DMS153 (cell line): ENCODE measurements around the gene CPLX3.
"Not testable (repeated sequence)": the region's sequence is repeated elsewhere in the genome, so short reads cannot be mapped to it uniquely, and the experiment has no call there.

Source experiments
- DNase-seq: peaks from one replicate; lab custom pipeline; 2025; lab: John Stamatoyannopoulos, UW

CPLX3 gene, protein sequence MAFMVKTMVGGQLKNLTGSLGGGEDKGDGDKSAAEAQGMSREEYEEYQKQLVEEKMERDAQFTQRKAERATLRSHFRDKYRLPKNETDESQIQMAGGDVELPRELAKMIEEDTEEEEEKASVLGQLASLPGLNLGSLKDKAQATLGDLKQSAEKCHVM

GRCh38 chr15:74826364-74826819 lies at the start of gene CPLX3:
Gene CPLX3 (plus strand): TSS chr15:74826627. CDS start chr15:74826704, 77 bp downstream.
- DNase-seq, result no peak

GRCh38 chr15:74776821-74777768 lies 49.3 kb upstream of the CPLX3 start:
- DNase-seq, result no peak

GRCh38 chr15:74777769-74778598 lies 48.4 kb upstream of the CPLX3 start:
- no peak for DNase-seq

DNA sequence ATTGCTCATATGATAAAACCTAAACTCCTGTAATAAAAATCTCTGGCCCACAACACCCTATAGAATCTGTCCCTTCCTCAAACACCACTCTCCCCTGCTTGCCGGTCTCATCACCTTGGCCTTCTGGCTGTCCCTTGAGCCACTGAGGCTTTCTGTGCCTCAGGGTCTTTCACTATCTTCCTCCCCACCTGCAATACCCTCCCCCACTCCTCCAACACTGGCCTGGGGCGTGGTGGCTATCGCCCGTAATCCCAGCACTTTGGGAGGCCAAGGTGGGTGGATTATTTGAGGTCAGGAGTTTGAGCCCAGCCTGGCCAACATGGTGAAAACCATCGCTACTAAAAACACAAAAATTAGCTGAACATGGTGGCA lies 47.8 kb upstream of the CPLX3 start:
- DNase-seq, result no peak

- DNase-seq, result no peak
Measured at GRCh38 chr15:74779162-74779648, 47.2 kb upstream of the CPLX3 start.

DNA sequence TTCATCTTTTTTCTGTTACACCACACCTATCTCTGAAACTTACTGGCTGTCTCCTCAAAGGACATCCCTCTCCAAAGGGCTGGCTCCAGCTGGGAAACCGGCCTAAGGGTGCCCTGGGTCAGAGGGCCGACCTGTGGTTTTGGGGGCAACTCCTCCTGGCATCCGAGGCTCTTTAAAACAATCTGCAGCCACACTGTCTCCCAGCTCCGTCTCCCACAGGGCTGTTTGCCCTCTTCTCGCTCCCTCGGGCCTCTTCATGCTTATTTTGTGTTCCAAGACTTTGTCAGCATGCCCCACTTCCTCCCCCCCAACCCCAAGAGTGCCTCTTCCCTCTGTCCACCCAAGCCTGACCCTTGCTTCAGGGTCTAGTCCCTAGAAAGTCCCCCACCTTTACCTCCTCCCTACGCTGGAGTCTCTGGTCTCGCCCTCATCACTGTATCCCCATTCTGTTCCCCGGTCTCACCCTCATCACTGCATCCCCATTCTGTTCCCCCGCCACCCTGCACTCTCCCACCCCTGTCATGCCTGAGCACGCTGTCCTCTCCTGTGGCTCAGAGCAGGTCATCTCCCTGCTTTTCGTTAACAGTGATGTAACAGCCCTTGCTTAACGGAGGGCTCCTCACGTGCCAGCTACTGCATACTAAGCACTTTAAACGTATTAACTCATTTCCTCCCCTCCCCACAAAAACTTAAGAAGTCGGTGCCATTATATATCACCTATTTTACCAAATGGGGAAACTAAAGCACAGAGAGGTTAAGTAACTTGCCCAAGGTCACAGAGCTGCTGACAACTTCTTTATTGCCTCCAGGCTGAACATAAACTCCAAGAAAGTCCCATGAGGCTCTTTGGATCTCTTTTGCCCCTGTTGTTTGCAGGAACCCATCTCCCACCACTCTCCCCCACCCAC lies 45.6 kb upstream of the CPLX3 start:
- DNase-seq, result no peak

DNA sequence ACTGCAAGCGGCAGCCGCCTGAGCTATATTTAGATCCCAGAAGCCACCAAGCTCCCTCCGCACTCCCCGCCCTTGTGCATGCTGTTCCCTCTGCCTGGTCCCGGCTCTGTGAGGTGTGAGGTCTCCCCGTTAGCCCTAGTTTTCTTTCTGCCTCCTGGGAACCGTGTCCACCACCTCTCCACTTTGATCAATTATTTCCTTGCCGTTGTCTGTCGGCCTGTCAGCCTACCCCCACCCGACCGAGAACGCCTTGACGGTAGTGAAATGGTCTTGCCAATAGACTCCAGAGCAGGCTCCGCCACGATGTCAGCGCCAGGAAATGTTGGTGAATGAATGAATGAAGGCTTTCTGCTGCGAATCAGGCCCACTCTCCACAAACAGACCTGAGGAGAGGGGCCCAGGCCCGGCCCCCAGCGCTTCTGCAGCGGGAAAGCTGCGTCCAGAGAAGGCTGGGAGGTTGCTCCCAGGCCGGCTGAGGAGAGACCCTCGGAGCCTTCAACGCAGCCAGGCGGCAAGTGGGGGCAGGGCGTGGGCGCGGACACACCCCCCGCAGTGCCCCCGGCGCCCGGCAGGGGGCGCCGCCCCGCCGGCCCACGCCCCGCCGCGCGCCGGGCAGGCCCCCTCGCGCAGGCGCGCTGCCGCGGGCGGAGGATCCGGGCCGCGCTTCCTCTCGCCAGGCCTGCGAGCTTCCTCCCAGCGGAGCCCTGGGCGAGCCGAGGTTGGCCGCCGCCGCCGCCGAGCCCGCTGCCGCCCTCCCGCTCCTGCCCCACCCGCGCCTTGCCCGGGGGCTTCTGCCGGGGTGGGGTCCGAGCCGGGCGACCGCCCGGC lies 44.8 kb upstream of the CPLX3 start, which contains the start of gene CSK:
CSK (plus strand) TSS at position 650 of the 828 bp plus-strand sequence. CDS start 16,218 bp downstream, outside the sequence.
- peak; percentile 12 for DNase-seq

DNA sequence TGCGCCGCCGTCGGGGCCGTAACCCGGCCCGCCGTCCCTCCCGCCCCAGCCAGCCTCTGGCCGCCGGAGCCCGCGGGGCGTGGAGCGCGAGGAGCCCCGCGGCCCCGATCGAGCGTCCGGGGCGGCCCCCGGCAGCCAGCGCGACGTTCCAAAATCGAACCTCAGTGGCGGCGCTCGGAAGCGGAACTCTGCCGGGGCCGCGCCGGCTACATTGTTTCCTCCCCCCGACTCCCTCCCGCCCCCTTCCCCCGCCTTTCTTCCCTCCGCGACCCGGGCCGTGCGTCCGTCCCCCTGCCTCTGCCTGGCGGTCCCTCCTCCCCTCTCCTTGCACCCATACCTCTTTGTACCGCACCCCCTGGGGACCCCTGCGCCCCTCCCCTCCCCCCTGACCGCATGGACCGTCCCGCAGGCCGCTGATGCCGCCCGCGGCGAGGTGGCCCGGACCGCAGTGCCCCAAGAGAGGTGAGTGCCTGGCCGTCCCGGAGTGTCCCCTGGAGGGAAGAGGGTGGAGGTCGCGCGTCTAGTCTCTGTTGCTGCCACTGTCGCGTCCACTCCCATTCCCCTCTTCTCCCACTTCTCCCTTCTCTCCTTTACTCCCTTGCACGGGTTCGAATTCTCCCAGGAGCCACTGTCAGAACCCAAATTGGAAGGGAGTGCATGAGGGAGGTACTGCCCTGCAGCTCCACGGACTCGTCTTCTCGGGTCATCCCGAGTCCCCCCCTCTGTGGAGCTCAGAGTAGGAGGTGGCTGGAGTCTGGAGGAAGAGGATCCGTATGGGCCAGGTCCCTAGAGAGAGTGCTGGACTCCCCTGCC lies 44.0 kb upstream of the CPLX3 start:
- DNase-seq, result no peak

GRCh38 chr15:74783072-74783807 lies 43.2 kb upstream of the CPLX3 start:
- no peak for DNase-seq

DNA sequence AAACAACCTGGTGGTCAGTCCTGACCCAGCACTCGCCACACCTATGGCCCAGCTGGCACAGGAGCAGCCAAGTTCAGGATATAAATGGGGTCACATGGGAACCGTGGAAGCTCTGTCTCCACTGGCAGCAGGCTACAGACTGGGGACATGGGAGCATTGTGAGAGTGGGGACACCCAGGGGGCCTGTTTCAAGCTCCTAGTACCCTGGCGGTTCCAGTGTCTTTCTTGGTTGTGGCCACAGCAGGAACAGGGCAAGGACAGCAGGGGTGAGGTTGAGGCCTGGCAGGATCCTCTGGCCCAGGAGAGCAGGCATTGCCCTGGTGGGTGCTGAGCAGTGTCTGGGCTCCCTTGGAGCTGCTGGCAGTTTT lies 42.6 kb upstream of the CPLX3 start:
- DNase-seq, result no peak

DNA sequence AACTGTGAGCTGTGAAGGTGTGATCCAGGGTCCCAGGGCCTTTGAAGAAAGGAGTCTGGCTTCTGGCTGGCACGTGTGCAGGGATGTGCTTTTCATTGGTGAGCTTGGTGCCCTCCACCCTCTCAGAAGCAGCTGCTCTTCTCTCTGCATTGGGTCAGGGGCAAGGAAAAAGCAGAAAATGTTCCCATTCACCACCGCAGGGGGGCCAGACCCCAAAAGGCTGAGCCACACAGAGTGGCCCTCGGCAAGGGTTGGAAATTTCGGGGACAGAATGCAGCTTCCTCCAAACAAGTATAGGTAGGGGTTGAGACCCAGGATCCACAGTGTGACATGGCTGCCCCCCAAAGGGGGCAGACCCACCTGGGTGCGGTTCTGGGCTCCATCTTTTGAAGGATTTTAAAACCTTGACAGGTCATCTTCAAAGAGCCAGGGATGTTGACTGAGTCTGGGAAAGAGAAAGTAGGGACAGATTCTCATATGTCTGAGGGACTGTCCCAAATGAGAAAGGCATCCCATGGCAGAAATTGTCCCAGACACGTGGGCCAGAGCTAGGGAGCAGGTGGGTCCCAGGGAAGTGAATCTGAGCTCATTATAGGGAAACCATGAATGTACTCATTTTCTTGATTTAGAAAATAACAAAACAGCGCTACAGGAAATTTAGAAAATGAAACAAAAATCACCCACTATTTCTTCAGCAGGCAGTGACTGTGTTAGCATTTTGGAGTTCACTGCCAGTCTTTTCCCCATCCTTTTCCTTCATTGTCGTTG lies 41.8 kb upstream of the CPLX3 start:
- DNase-seq, result no peak

- DNase-seq, result no peak
Measured at GRCh38 chr15:74785194-74786032, 41.0 kb upstream of the CPLX3 start.

GRCh38 chr15:74786081-74786480 lies 40.3 kb upstream of the CPLX3 start:
- not testable (repeated sequence) for DNase-seq

GRCh38 chr15:74786551-74787165 lies 39.8 kb upstream of the CPLX3 start:
- DNase-seq, result no peak

DNA sequence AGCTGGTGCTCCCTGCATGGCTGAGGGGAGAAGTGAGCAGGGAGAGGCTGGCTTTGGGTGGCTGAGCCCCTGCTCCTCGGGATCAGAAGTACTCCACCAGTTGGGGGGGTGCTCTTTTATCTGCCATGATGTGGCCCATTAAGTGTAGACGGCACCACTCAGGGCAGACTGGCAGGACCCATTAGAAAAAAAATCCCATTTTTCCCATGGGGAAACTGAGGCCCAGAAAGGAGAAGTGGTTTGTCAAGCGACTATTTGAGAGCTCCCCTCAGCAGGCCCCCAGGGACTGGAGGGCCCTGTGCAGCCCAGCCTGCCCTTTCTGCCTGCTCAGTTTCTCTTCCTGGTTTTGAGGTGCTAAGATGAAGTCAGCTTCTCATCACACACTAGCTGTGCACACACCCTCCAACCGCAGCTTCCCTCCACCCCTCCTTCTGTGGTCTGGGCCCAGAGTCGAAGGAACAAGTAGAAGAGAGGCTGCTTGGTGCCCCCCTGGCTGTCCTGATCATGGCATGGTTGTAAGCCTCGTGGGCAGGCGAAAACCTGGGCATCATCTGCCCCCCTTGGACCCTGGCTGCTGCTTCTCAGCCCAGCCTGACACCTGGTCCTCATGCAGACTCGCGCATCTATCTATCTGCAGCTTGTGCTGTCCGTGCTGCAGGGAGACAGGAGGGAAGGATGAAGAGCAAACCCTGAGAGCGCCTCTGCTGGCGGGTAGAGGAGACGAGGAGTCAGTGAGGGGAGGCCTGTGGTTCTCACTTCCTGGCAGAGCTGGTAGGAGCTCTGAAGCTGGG lies 39.0 kb upstream of the CPLX3 start:
- no peak for DNase-seq
